Stomach (tissue), 9 donors: ENCODE data around the gene BANF1. TPM values are rescaled to one million over a fixed set of nuclear protein-coding genes. Genes with fewer than 3 reads are reported as not detected.

Experiments used
- DNase-seq, 2 donors: peaks; one replicate each; pipeline versions ENCODE4 v3.0.0 to v3.0.0-alpha.2; 2013 to 2019
- H3K27ac ChIP-seq, 5 donors: fragments of 200-600 bp in 4 of 5; sonication (generic) in 4 of 5; one replicate each; pipeline ENCODE4 v1.5.1; 2013 to 2019; ENCODE audit warnings: mild to moderate bottlenecking in 1 of 5, moderate library complexity in 1 of 5
- H3K27me3 ChIP-seq, 3 donors: fragments of 200-600 bp; sonication (generic); one replicate each; pipeline ENCODE4 v1.5.1; 2017 to 2019; ENCODE audit warnings: mixed run types in 1 of 3
- H3K36me3 ChIP-seq, 4 donors: fragments of 200-600 bp; sonication (generic); 1 replicate in 3 of 4; 2 replicates in 1 of 4; pipeline ENCODE4 v1.5.1; 2016 to 2019
- H3K4me1 ChIP-seq, 4 donors: fragments of 200-600 bp; sonication (generic); one replicate each; pipeline ENCODE4 v1.5.1; 2016 to 2019
- H3K4me3 ChIP-seq, 4 donors: fragments of 200-600 bp; sonication (generic) in 3 of 4; one replicate each; pipeline ENCODE4 v1.5.1; 2016 to 2019; ENCODE audit warnings: mild to moderate bottlenecking in 1 of 4
- H3K9me3 ChIP-seq, 4 donors: fragments of 200-600 bp; sonication (generic); one replicate each; pipeline ENCODE4 v1.5.1; 2016 to 2019
- CTCF ChIP-seq, 7 experiments: fragments of 450-650 bp in 4 of 7; fragments of 200-600 bp in 3 of 7; sonication (generic) in 3 of 7; IDR thresholded peaks; one replicate each; pipeline ENCODE4 v1.5.1; 2016 to 2019; ENCODE audit warnings: antibody characterized with exemption in 7 of 7, control low read depth in 2 of 7, mild to moderate bottlenecking in 1 of 7
- EP300 ChIP-seq: sonication (generic); formaldehyde crosslinking; IDR thresholded peaks from one replicate; pipeline ENCODE4 v1.6.1; 2017; ENCODE audit warnings: antibody characterized with exemption
- POLR2A ChIP-seq, 4 donors: fragments of 450-650 bp; IDR thresholded peaks; one replicate each; pipeline ENCODE4 v1.6.1; 2016; ENCODE audit warnings: antibody characterized with exemption in 4 of 4, control low read depth in 2 of 4, mild to moderate bottlenecking in 1 of 4, moderate library complexity in 1 of 4
- POLR2AphosphoS5 ChIP-seq, 3 donors: sonication (generic); formaldehyde crosslinking; IDR thresholded peaks; one replicate each; pipeline ENCODE4 v1.6.1; 2016; ENCODE audit warnings: antibody characterized with exemption in 3 of 3
- WGBS, 5 donors: extraction: QIAGEN DNeasy Blood & Tissue Kit in 3 of 5; methylation state at CpG; one replicate each; pipeline versions ENCODE4 v1.1.5 to v1.1.7; 2013 to 2018; 5-methylcytosine and 5-hydroxymethylcytosine counted together
- intact Hi-C: fragments of 100-400 bp; cut with DNase I; formaldehyde crosslinking; loops from one replicate; pipeline ENCODE4 v1.15.1; 2023; ENCODE audit warnings: low total_unique reads
- polyA plus RNA-seq, 3 donors: library from polyadenylated mRNA; stranded (reverse); fragments of 200-250 nt; gene quantifications; one replicate each; pipeline ENCODE4 v1.2.3, GENCODE V29; 2013
- total RNA-seq, 5 donors: library from RNA; depleted of rRNA; stranded (reverse); fragments of >200 nt; gene quantifications; one replicate each; pipeline versions ENCODE4 v1.1.0 to v1.2.3, GENCODE V29; 2014 to 2016
- donor health status: healthy with polysubstance abuse.
- donor health status: Bipolar disorder and iron deficiency.
- donor health status: healthy.

BANF1 gene
- total and polyA plus RNA-seq, 8 donors = 12.3 to 207 (median 46.1) TPM

GRCh38 chr11:66012371-66012945 is 10.2 kb downstream of the BANF1 start:
- H3K36me3 ChIP-seq = no peaks in the 10 kb centered on the region
- H3K27ac ChIP-seq = no peak overlapping the region
- WGBS, 5 donors = 57 to 74% (median 69%) methylated on average over 8 to 12 of the region's 12 CpGs
- intact Hi-C loops = no loop called here
- no peaks in the 10 kb centered on the region for H3K9me3 ChIP-seq
- no peak for TF ChIP-seq CTCF (IDR thresholded peaks at IDR 0.05)
- TF ChIP-seq EP300 = no peak
- peaks cover 0 to 42% (median 24%) of the 10 kb centered on the region in 3 donors for H3K27me3 ChIP-seq
- H3K4me1 ChIP-seq = peaks cover 0 to 16% (median 12%) of the 10 kb centered on the region in 4 donors
- H3K4me3 ChIP-seq = peak overlapping the region in 2 of 4 donors; percentile 24 to 37
- DNase-seq = no peak

- 45 to 62% (median 52%) methylated on average over 11 to 12 of the region's 12 CpGs for WGBS, 5 donors
- Histone ChIP-seq H3K27ac (no peak overlapping the region), H3K4me1 (peaks cover 0 to 16% (median 12%) of the 10 kb centered on the region in 4 donors), H3K27me3 (peaks cover 0 to 42% (median 24%) of the 10 kb centered on the region in 3 donors), H3K36me3 (no peaks in the 10 kb centered on the region), H3K9me3 (no peaks in the 10 kb centered on the region), H3K4me3 (no peak overlapping the region)
- intact Hi-C loops = no loop called here
- DNase-seq = no peak
- no peak for TF ChIP-seq POLR2AphosphoS5 (IDR thresholded peaks at IDR 0.05)
These were observed 10.9 kb downstream of the BANF1 start for GRCh38 chr11:66012946-66013761.

- Histone ChIP-seq H3K36me3 (no peaks in the 10 kb centered on the region), H3K9me3 (no peaks in the 10 kb centered on the region), H3K27ac (no peak overlapping the region), H3K4me1 (peaks cover 0 to 16% (median 12%) of the 10 kb centered on the region in 4 donors), H3K4me3 (no peak overlapping the region), H3K27me3 (peaks cover 0 to 42% (median 24%) of the 10 kb centered on the region in 3 donors)
- no peak for DNase-seq
- intact Hi-C loops = no loop called here
- 53 to 87% (median 65%) methylated on average over 4 to 7 of the region's 7 CpGs for WGBS, 5 donors
- TF ChIP-seq POLR2A (IDR thresholded peaks at IDR 0.05) (no peak), CTCF (IDR thresholded peaks at IDR 0.05) (no peak), EP300 (no peak), POLR2AphosphoS5 (IDR thresholded peaks at IDR 0.05) (no peak)
These were observed 11.4 kb downstream of the BANF1 start for GRCh38 chr11:66013762-66014100.

GRCh38 chr11:66014804-66015453 is 12.6 kb downstream of the BANF1 start:
- intact Hi-C loops = no loop called here
- 87 to 93% (median 91%) methylated on average over 6 of the region's 6 CpGs for WGBS, 5 donors
- DNase-seq = no peak
- H3K4me3 ChIP-seq = no peak overlapping the region
- H3K27ac ChIP-seq = peak overlapping the region in 1 of 5 donors; percentile 23
- no peaks in the 10 kb centered on the region for H3K36me3 ChIP-seq
- no peaks in the 10 kb centered on the region for H3K9me3 ChIP-seq
- H3K27me3 ChIP-seq = peaks cover 0 to 40% (median 24%) of the 10 kb centered on the region in 3 donors
- no peak for TF ChIP-seq POLR2AphosphoS5 (IDR thresholded peaks at IDR 0.05)
- H3K4me1 ChIP-seq = peaks cover 0 to 16% (median 12%) of the 10 kb centered on the region in 4 donors

GRCh38 chr11:66015454-66015881 is 13.2 kb downstream of the BANF1 start:
- H3K4me1 ChIP-seq = peaks cover 0 to 16% (median 12%) of the 10 kb centered on the region in 4 donors
- no peak overlapping the region for H3K4me3 ChIP-seq
- no peak for DNase-seq
- H3K27me3 ChIP-seq = peaks cover 0 to 36% (median 22%) of the 10 kb centered on the region in 3 donors
- 68 to 84% (median 77%) methylated on average over 7 of the region's 7 CpGs for WGBS, 5 donors
- intact Hi-C loops = no loop called here
- no peaks in the 10 kb centered on the region for H3K9me3 ChIP-seq
- no peak for TF ChIP-seq EP300
- no peak for TF ChIP-seq POLR2A (IDR thresholded peaks at IDR 0.05)
- no peak for TF ChIP-seq CTCF (IDR thresholded peaks at IDR 0.05)
- no peak for TF ChIP-seq POLR2AphosphoS5 (IDR thresholded peaks at IDR 0.05)
- peak overlapping the region in 1 of 5 donors; percentile 23 for H3K27ac ChIP-seq
- no peaks in the 10 kb centered on the region for H3K36me3 ChIP-seq
